ENCODE data around the gene SYT3.
"Not testable (repeated sequence)": the region's sequence is repeated elsewhere in the genome, so short reads cannot be mapped to it uniquely, and the experiment has no call there.

SYT3 gene

GRCh38 chr19:50636317-50637085, 3.2 kb downstream of the SYT3 start:
- DNase-seq: no peak

DNA sequence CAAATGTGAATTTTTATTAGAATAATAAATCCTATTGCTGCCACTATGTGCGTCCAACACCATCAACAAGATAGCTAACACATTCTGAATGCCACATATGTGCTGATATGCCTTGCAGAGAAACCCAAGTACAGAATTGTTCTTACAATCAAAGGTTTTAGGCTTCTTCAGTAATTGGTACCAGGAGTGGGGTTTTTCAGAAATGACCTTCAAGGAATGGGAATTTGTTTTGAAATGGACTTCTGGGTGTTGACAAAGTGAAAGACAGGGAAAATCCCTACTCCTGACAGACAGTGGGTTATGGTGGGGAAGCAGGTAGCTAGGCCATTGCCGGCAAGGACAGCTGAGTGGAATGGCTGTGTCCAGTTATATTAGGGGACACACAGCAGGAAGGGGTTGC, 5.7 kb downstream of the SYT3 start:
- DNase-seq: no peak

- DNase-seq: no peak
Observed at GRCh38 chr19:50633359-50633758, 6.3 kb downstream of the SYT3 start.

GRCh38 chr19:50632151-50632835, 7.4 kb downstream of the SYT3 start:
- no peak for DNase-seq

DNA sequence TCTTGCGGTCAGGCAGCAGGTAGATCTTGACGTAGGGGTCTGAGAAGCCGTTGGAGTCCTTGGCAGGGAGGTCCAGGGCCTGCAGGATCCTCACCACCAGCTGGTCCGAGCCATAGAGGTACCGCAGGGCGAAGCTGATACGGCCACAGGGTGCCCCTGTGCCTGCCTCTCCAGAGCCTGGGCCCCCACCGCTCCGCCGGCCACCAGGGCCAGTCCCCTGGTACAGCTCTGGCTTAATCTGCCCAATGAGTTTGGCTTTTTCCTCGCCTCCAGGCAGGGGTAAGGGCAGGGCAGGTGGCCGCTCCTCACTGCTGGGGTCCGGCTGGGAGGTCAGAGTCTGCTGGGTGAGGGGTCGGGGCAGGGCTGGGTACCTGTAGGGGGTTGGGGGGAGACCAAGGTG, 9.9 kb downstream of the SYT3 start:
- no peak for DNase-seq

DNA sequence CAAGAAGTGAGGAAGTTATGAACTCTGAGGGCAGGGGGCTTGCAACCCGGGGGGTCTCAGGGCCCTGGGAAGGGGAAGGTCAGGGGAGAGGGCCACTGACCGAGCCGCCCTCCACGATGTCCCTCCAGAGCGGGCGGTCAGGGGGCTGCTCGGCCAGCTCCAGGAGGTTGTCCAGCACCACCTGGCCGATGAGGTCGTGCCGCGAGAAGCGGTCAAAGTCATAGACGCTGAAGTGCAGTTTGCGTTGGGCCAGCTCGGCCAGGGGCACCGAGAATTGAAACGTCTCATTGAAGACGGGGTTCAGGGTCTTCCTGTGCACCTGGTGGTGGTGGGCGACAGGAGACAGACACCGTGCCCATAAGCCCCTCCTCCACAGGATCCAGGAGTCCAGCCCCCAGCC, 10.5 kb downstream of the SYT3 start:
- no peak for DNase-seq

- DNase-seq: no peak
Observed at GRCh38 chr19:50628551-50628950, 11.1 kb downstream of the SYT3 start.

- DNase-seq: no peak
Observed at GRCh38 chr19:50628146-50628545, 11.5 kb downstream of the SYT3 start.

DNA sequence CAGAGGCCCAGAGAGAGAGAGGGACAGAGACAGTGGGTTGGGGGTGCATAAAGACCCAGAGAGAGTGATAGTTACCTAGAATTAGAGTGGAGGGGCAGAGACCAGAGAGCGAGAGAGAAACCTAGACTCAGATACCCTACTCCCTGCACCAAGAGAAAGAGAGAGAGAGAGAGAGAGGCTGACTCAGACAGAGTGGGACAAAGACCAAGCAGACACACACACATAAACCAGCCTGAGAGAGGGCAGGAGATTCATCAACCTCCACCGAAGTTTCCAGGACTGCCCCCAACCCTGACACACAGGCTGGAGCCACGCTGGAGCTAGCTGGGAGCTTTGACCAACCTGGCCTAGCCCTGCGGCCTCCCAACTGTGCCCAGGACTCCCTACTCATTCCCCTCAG, 12.9 kb downstream of the SYT3 start:
- no peak for DNase-seq

DNA sequence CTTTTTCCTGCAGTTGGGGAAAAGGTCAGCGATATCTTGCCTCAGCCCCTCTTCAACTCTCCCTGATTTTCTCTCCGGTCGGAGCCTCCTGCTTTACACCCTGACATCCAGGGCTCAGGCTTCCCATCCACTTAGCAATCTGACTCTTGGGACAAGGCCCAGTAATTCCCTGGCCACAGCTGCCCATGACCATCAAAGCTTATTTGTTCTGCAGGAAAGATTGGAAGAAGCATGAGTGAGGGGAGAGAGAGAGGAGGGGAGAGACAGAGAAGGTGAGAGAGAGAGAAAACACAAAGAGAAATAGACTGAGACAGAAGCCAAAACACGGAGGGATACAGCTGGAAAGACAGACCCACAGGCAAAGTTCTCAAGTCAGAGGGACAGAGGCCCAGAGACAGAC, 13.7 kb downstream of the SYT3 start:
- no peak for DNase-seq

DNA sequence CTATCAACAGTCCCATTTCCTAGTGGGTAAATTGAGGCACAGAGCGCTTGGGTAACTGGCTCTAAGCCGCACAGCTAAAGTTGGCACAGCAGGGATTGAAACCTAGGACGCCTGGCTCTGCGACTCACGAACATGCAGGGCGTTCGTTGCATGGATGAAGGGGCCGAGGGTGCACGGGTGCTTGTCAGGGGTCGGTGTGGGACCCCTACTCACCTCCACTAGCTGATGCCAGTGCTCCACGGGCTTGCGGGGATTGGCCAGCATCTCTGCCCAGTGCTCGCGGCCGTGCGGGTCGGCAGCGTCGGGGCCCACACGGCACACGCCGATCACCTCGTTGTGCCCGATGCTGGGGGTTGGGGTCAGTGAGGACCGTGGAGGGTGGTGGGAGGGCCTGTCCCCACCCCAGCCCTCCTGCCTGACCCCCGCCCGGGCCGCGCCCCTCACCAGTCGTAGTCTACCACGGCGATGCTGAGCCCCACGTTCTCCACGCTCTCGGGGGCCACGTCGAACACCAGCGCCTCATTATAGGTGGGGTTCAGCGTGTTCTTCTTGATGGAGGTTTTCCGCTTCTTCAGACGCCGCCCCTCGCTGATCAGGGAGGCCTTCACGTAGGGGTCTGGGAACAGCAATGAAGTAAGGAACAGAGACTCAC, 14.6 kb downstream of the SYT3 start:
- no peak for DNase-seq

DNA sequence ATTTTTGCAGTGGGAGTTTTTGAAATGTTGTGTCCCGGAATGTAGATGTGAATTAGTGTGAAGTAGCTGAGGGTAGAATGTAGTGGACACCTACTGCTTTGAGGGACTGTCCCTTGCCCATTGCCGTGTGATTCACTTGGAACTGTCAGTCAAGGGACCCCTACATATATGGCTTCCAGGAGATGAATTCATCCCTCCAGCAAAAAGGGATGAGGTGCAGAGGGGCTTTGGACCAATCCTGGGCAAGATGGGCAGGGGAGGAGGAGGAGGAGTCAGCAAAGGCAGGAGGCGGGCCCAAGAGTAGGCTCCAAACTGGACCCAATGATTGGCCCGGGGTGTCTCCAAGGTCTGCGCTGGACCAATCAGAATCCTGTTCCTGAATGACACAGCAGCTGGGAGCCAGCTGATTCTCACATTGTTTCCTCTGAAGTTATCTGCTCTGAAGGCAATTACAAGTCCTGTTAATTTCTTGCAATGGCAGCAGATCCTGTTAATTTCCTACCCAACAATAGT, 19.2 kb downstream of the SYT3 start:
- not testable (repeated sequence) for DNase-seq

- not testable (repeated sequence) for DNase-seq
Observed at GRCh38 chr19:50619184-50619583, 20.5 kb downstream of the SYT3 start.

- DNase-seq: not testable (repeated sequence)
Observed at GRCh38 chr19:50618379-50618778, 21.3 kb downstream of the SYT3 start.

DNA sequence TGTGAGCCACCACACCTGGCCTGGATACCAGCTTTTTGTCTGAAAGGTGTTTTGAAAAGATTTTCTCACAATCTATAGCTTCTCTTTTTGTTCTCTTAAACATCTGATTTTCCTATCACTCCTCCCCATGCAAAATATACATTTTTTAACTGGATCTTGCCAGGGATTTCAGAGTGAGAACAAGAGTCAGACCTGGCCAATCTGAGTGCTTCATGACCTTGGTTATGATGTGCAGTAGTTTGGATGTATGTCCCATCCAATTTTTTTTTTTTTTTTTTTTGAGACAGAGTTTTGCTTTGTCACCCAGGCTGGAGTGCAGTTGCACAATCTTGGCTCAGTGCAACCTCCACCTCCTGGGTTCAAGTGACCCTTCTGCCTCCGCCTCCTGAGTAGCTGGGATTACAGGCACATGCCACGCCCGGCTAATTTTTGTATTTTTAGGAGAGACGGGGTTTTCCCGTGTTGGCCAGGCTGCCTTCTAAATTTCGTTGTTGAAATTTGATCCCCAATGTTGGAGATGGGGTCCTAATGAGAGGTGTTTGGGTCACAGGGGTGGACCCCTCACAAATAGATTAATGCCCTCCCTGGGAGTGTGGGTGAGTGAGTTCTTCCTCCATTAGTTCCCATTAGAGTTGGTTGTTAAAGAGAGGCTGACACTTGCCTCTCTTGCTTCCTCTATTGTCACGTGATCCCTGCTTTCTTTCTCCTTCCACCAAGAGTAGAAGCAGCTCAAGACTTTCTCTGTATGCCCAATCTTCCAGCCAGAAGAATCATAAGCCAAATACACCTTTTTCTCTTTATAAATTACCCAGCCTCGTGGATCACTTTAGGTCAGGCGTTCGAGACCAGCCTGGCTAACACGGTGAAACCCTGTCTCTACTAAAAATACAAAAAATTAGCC, 26.9 kb downstream of the SYT3 start:
- not testable (repeated sequence) for DNase-seq

DNA sequence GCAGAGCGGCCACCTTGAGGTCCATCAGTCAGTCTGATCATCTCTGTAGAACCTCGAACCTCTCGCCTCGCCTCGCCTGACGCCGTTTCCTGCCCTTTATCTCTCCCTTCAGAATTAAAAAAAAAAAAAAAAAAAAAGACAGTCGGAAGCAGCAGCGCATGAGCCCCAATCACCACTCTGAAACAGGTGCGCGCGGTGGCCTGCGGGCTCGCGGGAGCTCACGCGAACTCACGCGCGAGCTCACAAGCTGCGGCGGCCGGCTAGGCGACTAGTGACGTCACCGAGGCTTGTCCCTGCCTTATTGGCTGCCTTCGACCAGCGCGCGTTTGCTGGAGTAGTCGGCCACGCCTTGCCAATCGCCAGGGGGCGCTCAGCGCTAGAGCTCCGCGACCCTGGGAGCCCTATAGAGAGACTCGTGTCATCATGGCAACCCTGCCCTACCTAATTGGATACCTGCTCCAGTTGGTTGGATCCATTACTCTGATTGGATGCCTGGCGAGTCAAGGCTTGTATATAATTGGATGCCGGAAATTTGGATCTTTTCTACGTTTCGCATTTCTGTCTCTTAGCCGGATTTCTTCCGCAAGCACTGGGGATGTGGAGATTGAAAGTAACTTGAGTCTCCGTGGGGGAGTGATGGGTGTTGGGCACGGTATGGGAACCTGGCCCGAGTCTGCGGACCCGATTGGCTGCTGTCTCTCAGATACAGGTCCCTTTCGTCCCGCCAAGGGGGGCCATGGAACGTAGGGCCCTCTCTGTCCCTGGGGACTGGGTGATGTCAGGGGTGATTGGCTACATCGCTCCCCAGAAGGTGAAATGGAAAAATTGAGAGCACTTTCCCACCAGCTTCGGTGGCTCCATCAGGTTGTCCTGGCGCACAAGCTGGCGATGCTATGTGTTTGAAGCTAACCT, 31.6 kb downstream of the SYT3 start:
- no peak for DNase-seq

GRCh38 chr19:50607388-50607787, 32.3 kb downstream of the SYT3 start:
- DNase-seq: no peak

- DNase-seq: not testable (repeated sequence)
Observed at GRCh38 chr19:50606059-50606836, 33.4 kb downstream of the SYT3 start.

DNA sequence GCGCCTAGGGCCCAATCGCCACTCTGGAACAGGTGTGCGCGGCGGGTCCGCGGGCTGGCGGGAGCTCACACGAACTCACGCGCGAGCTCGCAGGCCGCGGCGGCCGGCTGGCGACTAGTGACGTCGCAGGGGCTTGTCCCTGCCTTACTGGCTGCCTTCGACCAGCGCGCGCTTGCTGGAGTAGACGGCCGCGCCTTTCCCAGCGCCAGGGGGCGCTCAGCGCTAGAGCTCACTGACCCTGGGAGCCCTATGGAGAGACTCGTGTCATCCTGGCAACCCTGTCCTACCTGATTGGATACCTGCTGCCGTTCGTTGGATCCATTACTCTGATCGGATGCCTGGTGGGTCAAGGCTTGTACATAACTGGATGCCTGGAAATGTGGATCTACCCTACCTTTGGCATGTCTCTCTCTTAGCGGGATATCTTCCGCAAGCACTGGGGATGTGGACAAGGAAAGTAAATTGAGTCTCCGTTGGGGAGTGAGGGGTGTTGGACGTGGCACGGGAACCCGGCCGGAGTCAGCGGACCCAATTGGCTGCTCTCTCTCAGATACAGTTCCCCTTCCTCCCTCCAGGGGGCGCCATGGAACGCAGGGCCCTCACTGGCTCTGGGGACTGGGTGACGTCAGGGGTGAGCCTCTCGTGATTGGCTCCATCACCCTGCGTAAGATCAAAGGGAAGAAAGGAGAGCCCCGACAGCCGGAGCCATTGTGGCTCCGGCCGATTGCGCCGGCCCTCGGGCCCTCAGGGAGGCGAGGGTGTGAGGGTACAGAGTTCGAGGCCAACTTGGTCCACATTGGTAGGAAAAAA, 35.2 kb downstream of the SYT3 start:
- not testable (repeated sequence) for DNase-seq

GRCh38 chr19:50602935-50603334, 36.7 kb downstream of the SYT3 start:
- no peak for DNase-seq
